A673 (cell line): ENCODE measurements around the gene NPC2. TPM values are rescaled to one million over a fixed set of nuclear protein-coding genes. Genes with fewer than 3 reads are reported as not detected.

ENCODE experiments used
- BruUV-seq: library from RNA; stranded (reverse); fragments of 400-500 nt; replicated peaks from 2 replicates; lab custom pipeline; 2021; lab: Mats Ljungman, UMichigan
- CTCF ChIA-PET: fragments of 300-600 bp; sonication (Branson Sonifier 250); formaldehyde crosslinking; loops from one replicate; lab custom pipeline; 2022; ENCODE audit warnings: antibody characterized with exemption; lab: Charles Lee
- POLR2A ChIA-PET: fragments of 300-600 bp; sonication (Branson Sonifier 250); formaldehyde crosslinking; loops from one replicate; lab custom pipeline; 2022; ENCODE audit warnings: antibody characterized with exemption; ENCODE audit not compliant: low non-redundant PET; lab: Charles Lee
- DNase-seq: peaks from one replicate; pipeline ENCODE4 v3.0.0-alpha.2; 2015; ENCODE audit warnings: low spot score
- H3K27ac ChIP-seq: fragments of 200-600 bp; sonication (generic); 2 replicates; pipeline ENCODE4 v1.5.1; 2016; ENCODE audit warnings: mixed run types, low read depth, mild to moderate bottlenecking, mixed read lengths, antibody characterized with exemption, low read length; ENCODE audit not compliant: poor library complexity, severe bottlenecking
- H3K27me3 ChIP-seq: fragments of 200-600 bp; sonication (generic); replicated peaks from 2 replicates; pipeline ENCODE4 v1.6.1; 2017; ENCODE audit warnings: mixed run types, low read depth, mild to moderate bottlenecking, mixed read lengths, antibody characterized with exemption, low read length; ENCODE audit not compliant: insufficient read depth, poor library complexity
- H3K36me3 ChIP-seq: fragments of 200-600 bp; sonication (generic); 2 replicates; pipeline ENCODE4 v1.6.1; 2016; ENCODE audit warnings: mixed run types, mild to moderate bottlenecking, mixed read lengths, antibody characterized with exemption, low read length; ENCODE audit not compliant: insufficient read depth, poor library complexity, severe bottlenecking
- H3K4me1 ChIP-seq: fragments of 200-600 bp; sonication (generic); 2 replicates; pipeline ENCODE4 v1.6.1; 2017; ENCODE audit warnings: mixed run types, mild to moderate bottlenecking, mixed read lengths, antibody characterized with exemption, low read length; ENCODE audit not compliant: insufficient read depth, poor library complexity, severe bottlenecking
- H3K4me3 ChIP-seq: fragments of 200-600 bp; sonication (generic); 2 replicates; pipeline ENCODE4 v1.5.1; 2016; ENCODE audit warnings: low read depth, mixed run types, mild to moderate bottlenecking, mixed read lengths, low read length; ENCODE audit not compliant: poor library complexity, severe bottlenecking
- H3K9me3 ChIP-seq: fragments of 200-600 bp; sonication (generic); 2 replicates; pipeline ENCODE4 v1.6.1; 2016; ENCODE audit warnings: mixed run types, low read depth, mild to moderate bottlenecking, mixed read lengths, antibody characterized with exemption, low read length; ENCODE audit not compliant: poor library complexity, severe bottlenecking
- EZH2 ChIP-seq: fragments of 200-600 bp; sonication (generic); IDR thresholded peaks from 2 replicates; pipeline ENCODE4 v1.6.1; 2017; ENCODE audit warnings: borderline replicate concordance, low read depth, mild to moderate bottlenecking, mixed read lengths, antibody characterized with exemption, low read length; ENCODE audit not compliant: poor library complexity, severe bottlenecking
- intact Hi-C: fragments of 100-400 bp; cut with micrococcal nuclease; formaldehyde crosslinking; loops from one replicate; pipeline ENCODE4 v1.10.0; 2022; ENCODE audit not compliant: unreplicated experiment
- total RNA-seq: library from RNA; stranded (reverse); gene quantifications from 2 replicates; pipeline ENCODE4 v1.2.3, GENCODE V29; 2021
- TF ChIP-seq, protein P1 (sequence below): fragments of 300-800, 200-600 bp; sonication (generic); conservative IDR thresholded peaks from 2 replicates; pipeline ENCODE4 v1.5.1; 2017; ENCODE audit warnings: low read depth, mild to moderate bottlenecking, antibody characterized with exemption, low read length, moderate library complexity, mixed read lengths

Gene NPC2
- total RNA-seq, 1 experiment from 2014 or later = 68.8 TPM

DNA sequence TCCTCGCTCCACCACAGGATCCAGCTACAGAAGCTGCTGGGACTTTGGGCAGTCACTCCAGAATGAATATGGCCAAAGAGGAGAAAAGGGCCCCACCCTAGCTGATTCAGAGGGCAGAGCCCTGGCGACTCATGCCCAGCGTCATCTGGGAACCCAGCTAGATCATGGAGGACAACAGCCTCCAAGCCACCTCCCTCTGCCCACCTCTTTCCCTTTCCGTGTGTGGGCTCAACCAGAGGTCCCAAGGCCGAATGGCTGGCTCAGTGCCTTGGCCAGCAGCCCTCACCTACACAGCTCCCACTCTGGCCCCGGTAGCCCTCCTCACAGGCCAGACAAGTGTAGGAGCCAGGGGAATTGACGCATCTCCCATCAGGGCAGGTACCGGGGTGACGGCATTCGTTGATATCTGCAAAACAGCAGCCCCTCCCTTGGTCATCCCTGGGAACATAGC lies 17.9 kb upstream of the NPC2 start:
- BruUV-seq = no TSS peak
- ChIA-PET POLR2A (no interaction called here), CTCF (no interaction called here)
- TF ChIP-seq, protein P1, sequence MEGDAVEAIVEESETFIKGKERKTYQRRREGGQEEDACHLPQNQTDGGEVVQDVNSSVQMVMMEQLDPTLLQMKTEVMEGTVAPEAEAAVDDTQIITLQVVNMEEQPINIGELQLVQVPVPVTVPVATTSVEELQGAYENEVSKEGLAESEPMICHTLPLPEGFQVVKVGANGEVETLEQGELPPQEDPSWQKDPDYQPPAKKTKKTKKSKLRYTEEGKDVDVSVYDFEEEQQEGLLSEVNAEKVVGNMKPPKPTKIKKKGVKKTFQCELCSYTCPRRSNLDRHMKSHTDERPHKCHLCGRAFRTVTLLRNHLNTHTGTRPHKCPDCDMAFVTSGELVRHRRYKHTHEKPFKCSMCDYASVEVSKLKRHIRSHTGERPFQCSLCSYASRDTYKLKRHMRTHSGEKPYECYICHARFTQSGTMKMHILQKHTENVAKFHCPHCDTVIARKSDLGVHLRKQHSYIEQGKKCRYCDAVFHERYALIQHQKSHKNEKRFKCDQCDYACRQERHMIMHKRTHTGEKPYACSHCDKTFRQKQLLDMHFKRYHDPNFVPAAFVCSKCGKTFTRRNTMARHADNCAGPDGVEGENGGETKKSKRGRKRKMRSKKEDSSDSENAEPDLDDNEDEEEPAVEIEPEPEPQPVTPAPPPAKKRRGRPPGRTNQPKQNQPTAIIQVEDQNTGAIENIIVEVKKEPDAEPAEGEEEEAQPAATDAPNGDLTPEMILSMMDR = no peak
- TF ChIP-seq EZH2 = no peak
- intact Hi-C loops = no loop called here
- Histone ChIP-seq H3K4me1 (no peaks in the 10 kb centered on the region), H3K27me3 (peaks cover 7% of the 10 kb centered on the region), H3K4me3 (no peak overlapping the region), H3K9me3 (no peaks in the 10 kb centered on the region), H3K27ac (no peak overlapping the region), H3K36me3 (no peaks in the 10 kb centered on the region)
- no peak for DNase-seq

GRCh38 chr14:74510223-74510931 lies 17.3 kb upstream of the NPC2 start:
- Histone ChIP-seq H3K4me3 (no peak overlapping the region), H3K36me3 (no peaks in the 10 kb centered on the region), H3K4me1 (no peaks in the 10 kb centered on the region), H3K27me3 (peaks cover 7% of the 10 kb centered on the region), H3K9me3 (no peaks in the 10 kb centered on the region), H3K27ac (no peak overlapping the region)
- intact Hi-C loops = no loop called here
- CTCF ChIA-PET = no interaction called here
- POLR2A ChIA-PET = no interaction called here
- no TSS peak for BruUV-seq
- TF ChIP-seq, protein P1 = no peak
- no peak for TF ChIP-seq EZH2
- no peak for DNase-seq

DNA sequence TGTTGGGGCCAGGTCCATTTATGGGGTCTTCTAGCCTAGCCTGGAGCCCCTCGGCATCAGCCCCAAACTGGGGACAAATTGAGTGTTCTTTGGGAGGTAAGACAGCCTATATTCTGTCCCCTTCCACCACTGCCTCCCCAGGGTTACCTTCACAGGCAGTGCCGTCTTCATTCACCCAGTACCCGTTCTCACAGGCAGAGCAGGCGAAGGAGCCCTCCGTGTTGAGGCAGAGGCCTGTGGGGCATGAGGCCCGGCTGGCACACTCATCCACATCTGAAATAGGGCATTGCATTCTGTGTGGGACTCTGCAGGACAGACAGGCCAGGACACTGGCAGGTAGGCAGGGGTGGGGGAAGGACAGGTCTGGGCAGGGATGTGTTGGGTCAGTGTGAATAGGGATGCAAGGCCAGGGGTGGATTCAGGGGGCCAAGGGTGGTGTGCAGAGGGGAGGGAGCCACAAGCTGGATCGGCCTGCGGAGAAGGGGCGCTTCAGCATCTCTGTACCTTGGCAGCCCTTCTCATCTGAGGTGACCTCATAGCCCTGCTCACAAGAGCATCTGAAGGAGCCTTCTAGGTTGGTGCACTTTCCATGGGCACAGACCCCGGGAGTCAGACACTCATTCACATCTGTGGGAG lies 16.6 kb upstream of the NPC2 start:
- Histone ChIP-seq H3K4me1 (no peaks in the 10 kb centered on the region), H3K36me3 (no peaks in the 10 kb centered on the region), H3K9me3 (no peaks in the 10 kb centered on the region), H3K27me3 (peaks cover 7% of the 10 kb centered on the region), H3K4me3 (no peak overlapping the region), H3K27ac (no peak overlapping the region)
- no TSS peak for BruUV-seq
- TF ChIP-seq, protein P1 = no peak
- no peak for TF ChIP-seq EZH2
- CTCF ChIA-PET = no interaction called here
- intact Hi-C loops = no loop called here
- no peak for DNase-seq
- POLR2A ChIA-PET = interaction anchor here (0.6 kb wide), 1 partner anchor 132 kb away, joined by 3 read pairs; no protein-coding TSS in a partner anchor
